ENCODE data around the gene MED17. TPM values are rescaled to one million over a fixed set of nuclear protein-coding genes. Genes with fewer than 3 reads are reported as not detected.

The MED17 gene
- polyA plus RNA-seq, 1 donor from 2014 or later = 82.7 TPM

DNA sequence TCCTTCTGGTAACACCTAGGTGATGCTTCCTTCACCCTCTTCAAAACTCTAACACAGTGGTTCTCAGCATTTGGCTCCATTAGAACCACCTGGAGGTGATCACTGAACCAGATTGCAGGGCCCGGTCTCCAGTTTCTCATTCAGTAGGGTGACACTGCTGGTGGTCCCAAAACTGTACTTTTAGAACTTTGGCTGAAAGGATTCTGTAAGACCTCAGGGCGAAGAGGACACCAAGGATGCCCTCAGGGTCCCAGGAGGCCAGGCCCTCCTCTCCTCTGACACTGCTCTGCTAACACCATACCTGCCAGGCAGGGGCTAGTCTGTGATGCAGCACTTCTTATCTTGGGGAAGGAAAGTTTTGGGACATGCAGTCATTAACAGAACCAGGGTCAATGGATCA, 57.4 kb downstream of the MED17 start:
- H3K9me2 ChIP-seq (ENCODE audit: insufficient read depth, low read length) = no peaks in the 10 kb centered on the region
- TF ChIP-seq SMC3 (conservative IDR thresholded peaks at IDR 0.05; ENCODE audit: poor library complexity) = no peak
- TF ChIP-seq EP300 (conservative IDR thresholded peaks at IDR 0.05; ENCODE audit: poor library complexity, severe bottlenecking) = no peak
- TF ChIP-seq TAF1 (IDR thresholded peaks at IDR 0.05; ENCODE audit: low read depth) = no peak
- no peak for TF ChIP-seq EZH2 (IDR thresholded peaks at IDR 0.05; ENCODE audit: borderline replicate concordance, insufficient read depth, low read length, poor library complexity, severe bottlenecking)
- no peak for TF ChIP-seq MXI1 (conservative IDR thresholded peaks at IDR 0.05; ENCODE audit: poor library complexity, severe bottlenecking)
- TF ChIP-seq CTCF (IDR thresholded peaks at IDR 0.05; ENCODE audit: poor library complexity, severe bottlenecking) = no peak
- no peak for TF ChIP-seq RAD21 (conservative IDR thresholded peaks at IDR 0.05)
- TF ChIP-seq POLR2AphosphoS5 (IDR thresholded peaks at IDR 0.05) = no peak
- TF ChIP-seq, protein P1, sequence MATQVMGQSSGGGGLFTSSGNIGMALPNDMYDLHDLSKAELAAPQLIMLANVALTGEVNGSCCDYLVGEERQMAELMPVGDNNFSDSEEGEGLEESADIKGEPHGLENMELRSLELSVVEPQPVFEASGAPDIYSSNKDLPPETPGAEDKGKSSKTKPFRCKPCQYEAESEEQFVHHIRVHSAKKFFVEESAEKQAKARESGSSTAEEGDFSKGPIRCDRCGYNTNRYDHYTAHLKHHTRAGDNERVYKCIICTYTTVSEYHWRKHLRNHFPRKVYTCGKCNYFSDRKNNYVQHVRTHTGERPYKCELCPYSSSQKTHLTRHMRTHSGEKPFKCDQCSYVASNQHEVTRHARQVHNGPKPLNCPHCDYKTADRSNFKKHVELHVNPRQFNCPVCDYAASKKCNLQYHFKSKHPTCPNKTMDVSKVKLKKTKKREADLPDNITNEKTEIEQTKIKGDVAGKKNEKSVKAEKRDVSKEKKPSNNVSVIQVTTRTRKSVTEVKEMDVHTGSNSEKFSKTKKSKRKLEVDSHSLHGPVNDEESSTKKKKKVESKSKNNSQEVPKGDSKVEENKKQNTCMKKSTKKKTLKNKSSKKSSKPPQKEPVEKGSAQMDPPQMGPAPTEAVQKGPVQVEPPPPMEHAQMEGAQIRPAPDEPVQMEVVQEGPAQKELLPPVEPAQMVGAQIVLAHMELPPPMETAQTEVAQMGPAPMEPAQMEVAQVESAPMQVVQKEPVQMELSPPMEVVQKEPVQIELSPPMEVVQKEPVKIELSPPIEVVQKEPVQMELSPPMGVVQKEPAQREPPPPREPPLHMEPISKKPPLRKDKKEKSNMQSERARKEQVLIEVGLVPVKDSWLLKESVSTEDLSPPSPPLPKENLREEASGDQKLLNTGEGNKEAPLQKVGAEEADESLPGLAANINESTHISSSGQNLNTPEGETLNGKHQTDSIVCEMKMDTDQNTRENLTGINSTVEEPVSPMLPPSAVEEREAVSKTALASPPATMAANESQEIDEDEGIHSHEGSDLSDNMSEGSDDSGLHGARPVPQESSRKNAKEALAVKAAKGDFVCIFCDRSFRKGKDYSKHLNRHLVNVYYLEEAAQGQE (IDR thresholded peaks at IDR 0.05; ENCODE audit: borderline replicate concordance) = no peak
- H3K36me3 ChIP-seq (ENCODE audit: insufficient read depth, low read length) = no peaks in the 10 kb centered on the region
- no peaks in the 10 kb centered on the region for H3F3A ChIP-seq (ENCODE audit: insufficient read depth, low read length, poor library complexity, severe bottlenecking)
- H3K4me2 ChIP-seq (ENCODE audit: low read length) = no peak overlapping the region
- H4K20me1 ChIP-seq (ENCODE audit: insufficient read depth) = no peaks in the 10 kb centered on the region
- H3K27me3 ChIP-seq (ENCODE audit: insufficient read depth, low read depth, low read length) = no peaks in the 10 kb centered on the region
- H2AFZ ChIP-seq (ENCODE audit: low read depth, low read length) = no peak overlapping the region
- no peak overlapping the region for H3K27ac ChIP-seq (ENCODE audit: low read length)
- no peaks in the 10 kb centered on the region for H3K79me2 ChIP-seq (replicated peaks; ENCODE audit: insufficient read depth, low read length)
- H3K9ac ChIP-seq (ENCODE audit: low read length) = no peak overlapping the region
- H3K9me3 ChIP-seq (ENCODE audit: low read length) = no peaks in the 10 kb centered on the region
- no peak overlapping the region for H3K4me3 ChIP-seq (ENCODE audit: low read length)

GRCh38 chr11:93842034-93842433, 58.0 kb downstream of the MED17 start:
- Histone ChIP-seq H3K79me2 (replicated peaks; ENCODE audit: insufficient read depth, low read length) (no peaks in the 10 kb centered on the region), H4K20me1 (ENCODE audit: insufficient read depth) (no peaks in the 10 kb centered on the region), H3K4me3 (ENCODE audit: low read length) (no peak overlapping the region), H3K27ac (ENCODE audit: low read length) (no peak overlapping the region), H3K36me3 (ENCODE audit: insufficient read depth, low read length) (no peaks in the 10 kb centered on the region), H3K27me3 (ENCODE audit: insufficient read depth, low read depth, low read length) (no peaks in the 10 kb centered on the region), H3K9me2 (ENCODE audit: insufficient read depth, low read length) (no peaks in the 10 kb centered on the region), H3K4me2 (ENCODE audit: low read length) (no peak overlapping the region), H3K9ac (ENCODE audit: low read length) (no peak overlapping the region), H3F3A (ENCODE audit: insufficient read depth, low read length, poor library complexity, severe bottlenecking) (no peaks in the 10 kb centered on the region), H2AFZ (ENCODE audit: low read depth, low read length) (no peak overlapping the region), H3K9me3 (ENCODE audit: low read length) (no peaks in the 10 kb centered on the region)
- TF ChIP-seq CTCF (IDR thresholded peaks at IDR 0.05; ENCODE audit: poor library complexity, severe bottlenecking) = no peak
- no peak for TF ChIP-seq TAF1 (IDR thresholded peaks at IDR 0.05; ENCODE audit: low read depth)
- TF ChIP-seq SMC3 (conservative IDR thresholded peaks at IDR 0.05; ENCODE audit: poor library complexity) = no peak
- no peak for TF ChIP-seq RAD21 (conservative IDR thresholded peaks at IDR 0.05)
- TF ChIP-seq, protein P1 (IDR thresholded peaks at IDR 0.05; ENCODE audit: borderline replicate concordance) = no peak
- TF ChIP-seq POLR2AphosphoS5 (IDR thresholded peaks at IDR 0.05) = no peak
- TF ChIP-seq EP300 (conservative IDR thresholded peaks at IDR 0.05; ENCODE audit: poor library complexity, severe bottlenecking) = no peak
- no peak for TF ChIP-seq MXI1 (conservative IDR thresholded peaks at IDR 0.05; ENCODE audit: poor library complexity, severe bottlenecking)
- TF ChIP-seq EZH2 (IDR thresholded peaks at IDR 0.05; ENCODE audit: borderline replicate concordance, insufficient read depth, low read length, poor library complexity, severe bottlenecking) = no peak
